ENCODE measurements around the gene EGLN2. TPM values are rescaled to one million over a fixed set of nuclear protein-coding genes. Genes with fewer than 3 reads are reported as not detected.

Gene EGLN2
- total RNA-seq, 1 donor from 2014 or later: 86.1 TPM

DNA sequence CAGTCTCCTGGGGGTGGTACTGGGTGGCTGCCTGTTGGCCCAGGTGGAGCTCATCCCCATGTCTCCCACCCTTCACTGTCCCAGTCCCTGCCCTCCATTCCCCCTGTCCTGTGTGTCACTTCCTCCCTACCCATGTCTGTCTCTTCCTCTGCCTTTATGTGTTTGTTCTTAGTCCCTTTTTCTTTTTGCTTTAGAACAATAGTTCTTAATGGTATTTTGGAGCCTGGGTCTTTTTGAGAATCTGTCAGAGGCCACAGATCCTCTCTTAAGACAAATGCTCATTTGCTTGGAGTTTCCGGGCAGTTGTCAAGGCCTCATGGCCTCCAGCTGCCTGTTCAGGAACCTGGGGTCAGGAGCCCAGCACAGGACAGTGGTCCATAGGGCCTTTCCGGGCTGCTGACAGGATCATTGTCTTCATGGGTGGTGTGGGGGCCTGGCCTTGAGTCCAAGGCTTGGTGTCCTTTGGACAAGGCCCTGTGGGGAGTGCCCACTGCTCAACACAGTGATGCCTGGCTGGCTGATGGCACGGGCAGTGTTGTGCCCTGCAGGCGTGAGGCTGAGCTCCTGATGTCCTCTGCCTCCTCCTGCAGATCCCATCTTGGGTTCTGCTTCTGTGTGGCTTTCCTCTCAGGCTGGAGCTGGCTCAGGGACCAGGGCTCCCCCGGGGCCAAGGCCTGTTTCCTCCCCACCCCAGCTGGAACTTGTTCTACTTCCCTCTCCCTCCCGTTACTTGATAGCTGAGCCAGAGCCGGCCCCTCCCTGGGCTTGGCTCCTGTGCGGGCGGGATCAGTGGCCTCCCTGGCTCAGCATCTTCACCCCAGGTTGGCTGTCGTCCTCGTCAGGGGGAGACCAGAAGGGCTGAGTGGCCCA, 3.5 kb downstream of the EGLN2 start:
- no peak for TF ChIP-seq CTCF (IDR thresholded peaks at IDR 0.05; ENCODE audit: insufficient read depth, low read length, severe bottlenecking)
- FAIRE-seq: no peak
- Histone ChIP-seq H3K4me3 (ENCODE audit: low read depth, low read length) (no peak overlapping the region), H3K27me3 (ENCODE audit: control insufficient read depth, insufficient read depth, low read length) (no peaks in the 10 kb centered on the region), H3K36me3 (ENCODE audit: control insufficient read depth, insufficient read depth, low read length) (peaks cover 15% of the 10 kb centered on the region)
- peak; percentile 26 for DNase-seq (ENCODE audit: low read depth)

DNA sequence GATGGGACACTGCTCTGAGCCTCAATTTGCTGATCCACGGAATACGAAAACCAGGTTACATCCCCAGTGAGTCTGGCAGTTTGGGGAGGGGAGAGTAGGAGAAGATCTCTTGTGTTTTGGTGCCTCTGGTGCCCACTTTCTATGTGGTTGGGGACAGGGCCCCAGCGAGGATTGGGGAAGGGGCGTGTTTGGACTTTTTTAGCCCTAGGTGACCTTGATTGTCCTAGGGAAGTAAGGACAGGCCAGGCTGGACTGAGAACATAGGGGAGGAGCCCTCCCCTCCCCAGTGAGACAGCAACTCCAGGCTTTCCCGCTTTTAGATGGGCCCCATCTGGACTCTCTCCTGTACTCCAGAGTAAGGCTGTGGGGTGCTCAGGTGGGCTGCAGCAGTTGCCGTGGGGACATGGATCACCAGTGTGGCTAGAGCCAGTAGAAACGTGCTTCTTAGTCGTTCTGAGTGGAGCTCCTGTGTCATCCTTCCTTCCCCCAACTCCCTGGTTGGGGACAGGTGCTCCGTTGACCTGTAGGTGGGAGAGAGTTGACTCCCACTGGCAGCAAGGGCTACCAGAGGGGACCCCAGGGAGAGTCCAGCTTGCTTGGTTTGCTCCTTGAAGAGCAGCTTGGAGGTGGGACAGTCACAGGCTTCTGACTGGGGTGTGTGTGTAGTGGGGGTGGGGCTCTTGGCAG, 4.3 kb downstream of the EGLN2 start:
- H3K27me3 ChIP-seq (ENCODE audit: control insufficient read depth, insufficient read depth, low read length): no peaks in the 10 kb centered on the region
- DNase-seq (ENCODE audit: low read depth) (no peak), FAIRE-seq (no peak)
- no peak for TF ChIP-seq CTCF (IDR thresholded peaks at IDR 0.05; ENCODE audit: insufficient read depth, low read length, severe bottlenecking)
- H3K4me3 ChIP-seq (ENCODE audit: low read depth, low read length): no peak overlapping the region
- H3K36me3 ChIP-seq (ENCODE audit: control insufficient read depth, insufficient read depth, low read length): peaks cover 18% of the 10 kb centered on the region

GRCh38 chr19:40803857-40804782, 5.1 kb downstream of the EGLN2 start:
- FAIRE-seq (peak; percentile 62), DNase-seq (ENCODE audit: low read depth) (no peak)
- Histone ChIP-seq H3K36me3 (ENCODE audit: control insufficient read depth, insufficient read depth, low read length) (peaks cover 21% of the 10 kb centered on the region), H3K4me3 (ENCODE audit: low read depth, low read length) (no peak overlapping the region), H3K27me3 (ENCODE audit: control insufficient read depth, insufficient read depth, low read length) (no peaks in the 10 kb centered on the region)
- no peak for TF ChIP-seq CTCF (IDR thresholded peaks at IDR 0.05; ENCODE audit: insufficient read depth, low read length, severe bottlenecking)

DNA sequence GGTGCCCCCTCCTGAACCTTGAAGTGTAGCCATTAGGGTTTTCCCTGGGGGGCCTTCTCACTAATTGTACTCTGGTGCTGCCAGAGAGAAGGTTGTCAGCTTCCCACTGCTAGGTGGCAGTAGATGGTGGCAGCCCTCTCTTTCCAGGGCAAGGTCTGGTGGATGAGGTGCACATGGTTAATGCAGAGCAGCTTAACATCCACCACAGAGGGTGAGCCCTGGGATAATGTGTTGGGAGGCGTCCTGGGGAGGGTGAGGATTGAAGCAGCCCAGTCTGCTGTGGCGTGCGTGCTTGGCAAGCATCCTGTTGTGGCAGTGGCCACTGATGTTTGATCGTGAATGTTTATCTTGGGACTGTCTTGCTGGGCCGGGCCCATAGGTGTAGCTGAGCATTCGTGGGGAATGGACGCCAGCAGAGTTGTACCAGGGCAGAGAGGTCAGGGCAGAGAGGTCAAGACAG, 5.8 kb downstream of the EGLN2 start:
- no peak for DNase-seq (ENCODE audit: low read depth)
- H3K4me3 ChIP-seq (ENCODE audit: low read depth, low read length): no peak overlapping the region
- H3K27me3 ChIP-seq (ENCODE audit: control insufficient read depth, insufficient read depth, low read length): no peaks in the 10 kb centered on the region
- H3K36me3 ChIP-seq (ENCODE audit: control insufficient read depth, insufficient read depth, low read length): peaks cover 21% of the 10 kb centered on the region
- peak; percentile 24 for TF ChIP-seq CTCF (IDR thresholded peaks at IDR 0.05; ENCODE audit: insufficient read depth, low read length, severe bottlenecking)
- peak; percentile 76 for FAIRE-seq

GRCh38 chr19:40805258-40805868, 6.4 kb downstream of the EGLN2 start:
- no peak for DNase-seq (ENCODE audit: low read depth)
- no peak overlapping the region for H3K4me3 ChIP-seq (ENCODE audit: low read depth, low read length)
- peaks cover 21% of the 10 kb centered on the region for H3K36me3 ChIP-seq (ENCODE audit: control insufficient read depth, insufficient read depth, low read length)
- no peak for TF ChIP-seq CTCF (IDR thresholded peaks at IDR 0.05; ENCODE audit: insufficient read depth, low read length, severe bottlenecking)
- no peaks in the 10 kb centered on the region for H3K27me3 ChIP-seq (ENCODE audit: control insufficient read depth, insufficient read depth, low read length)
- FAIRE-seq: no peak

All from bronchial epithelial cell (primary cell).